ENCODE results near the gene KLHL6.
"Not testable (repeated sequence)": the region's sequence is repeated elsewhere in the genome, so short reads cannot be mapped to it uniquely, and the experiment has no call there.

The KLHL6 gene, protein sequence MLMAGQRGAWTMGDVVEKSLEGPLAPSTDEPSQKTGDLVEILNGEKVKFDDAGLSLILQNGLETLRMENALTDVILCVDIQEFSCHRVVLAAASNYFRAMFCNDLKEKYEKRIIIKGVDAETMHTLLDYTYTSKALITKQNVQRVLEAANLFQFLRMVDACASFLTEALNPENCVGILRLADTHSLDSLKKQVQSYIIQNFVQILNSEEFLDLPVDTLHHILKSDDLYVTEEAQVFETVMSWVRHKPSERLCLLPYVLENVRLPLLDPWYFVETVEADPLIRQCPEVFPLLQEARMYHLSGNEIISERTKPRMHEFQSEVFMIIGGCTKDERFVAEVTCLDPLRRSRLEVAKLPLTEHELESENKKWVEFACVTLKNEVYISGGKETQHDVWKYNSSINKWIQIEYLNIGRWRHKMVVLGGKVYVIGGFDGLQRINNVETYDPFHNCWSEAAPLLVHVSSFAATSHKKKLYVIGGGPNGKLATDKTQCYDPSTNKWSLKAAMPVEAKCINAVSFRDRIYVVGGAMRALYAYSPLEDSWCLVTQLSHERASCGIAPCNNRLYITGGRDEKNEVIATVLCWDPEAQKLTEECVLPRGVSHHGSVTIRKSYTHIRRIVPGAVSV

DNA sequence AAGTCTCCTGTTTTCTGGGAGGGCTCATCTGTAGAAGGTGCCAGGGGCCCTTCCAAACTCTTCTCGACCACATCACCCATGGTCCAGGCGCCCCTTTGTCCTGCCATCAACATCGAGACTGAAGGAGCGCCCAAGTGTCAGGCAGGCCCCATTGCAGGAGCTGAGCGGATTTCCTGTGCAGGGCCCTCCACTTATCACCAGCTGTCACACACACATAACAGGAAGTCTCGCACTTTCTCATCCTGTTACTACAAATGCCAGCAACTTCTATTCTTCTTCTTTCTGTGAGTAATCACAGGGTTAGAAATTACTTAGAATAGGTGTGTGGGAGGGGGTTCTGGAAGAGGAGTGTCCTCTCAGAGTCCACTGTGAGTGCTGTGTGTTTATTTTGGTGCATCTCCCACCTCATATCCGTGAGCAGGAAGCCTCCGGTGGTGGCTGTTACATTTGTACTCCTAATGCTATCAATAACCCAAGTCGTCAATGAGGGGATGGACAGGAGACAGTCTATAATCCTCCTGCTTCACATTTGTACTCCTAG lies at the start of gene KLHL6:
Gene KLHL6 (minus strand): TSS at position 166 of the 541 bp plus-strand sequence. CDS start 53 bp downstream, at position 113.
- DNase-seq: peak; percentile 69

DNA sequence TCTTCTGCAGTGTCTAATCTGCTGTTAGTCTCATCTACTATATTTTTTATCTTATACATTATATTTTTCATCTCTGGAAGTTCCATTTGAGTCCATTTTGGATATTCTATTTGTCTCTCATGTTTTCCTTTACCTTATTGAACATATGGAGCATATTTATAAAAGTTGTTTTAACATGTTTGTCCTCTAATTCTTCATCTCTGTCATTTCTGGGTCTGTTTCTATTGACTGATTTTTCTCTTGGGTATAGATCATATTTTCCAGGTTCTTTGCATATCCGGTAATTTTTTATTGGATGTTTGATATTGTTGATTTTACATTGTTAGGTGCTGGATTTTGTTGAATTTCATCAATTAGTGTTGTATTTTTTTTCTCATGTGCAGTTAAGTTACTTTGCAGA lies 42.5 kb upstream of the KLHL6 start:
- DNase-seq: no peak

DNA sequence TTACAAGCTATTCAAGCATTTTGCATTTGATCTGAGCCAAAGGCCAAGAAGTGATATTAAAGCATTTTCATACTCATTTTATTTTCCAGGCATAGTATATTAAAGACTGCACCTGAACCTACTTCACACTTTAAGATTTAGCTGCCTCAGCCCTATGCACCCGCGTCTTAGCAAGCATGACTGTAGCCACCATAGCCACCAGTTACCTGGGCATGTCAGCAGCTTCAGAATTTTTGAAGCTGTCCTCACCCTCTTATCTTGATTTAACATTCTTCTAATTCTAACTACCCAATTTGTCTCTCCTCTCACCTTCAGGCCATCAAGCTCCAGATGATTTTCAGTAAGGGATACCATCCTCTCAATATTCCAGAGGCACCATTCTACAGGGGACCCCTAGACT lies 39.1 kb upstream of the KLHL6 start:
- DNase-seq: no peak

DNA sequence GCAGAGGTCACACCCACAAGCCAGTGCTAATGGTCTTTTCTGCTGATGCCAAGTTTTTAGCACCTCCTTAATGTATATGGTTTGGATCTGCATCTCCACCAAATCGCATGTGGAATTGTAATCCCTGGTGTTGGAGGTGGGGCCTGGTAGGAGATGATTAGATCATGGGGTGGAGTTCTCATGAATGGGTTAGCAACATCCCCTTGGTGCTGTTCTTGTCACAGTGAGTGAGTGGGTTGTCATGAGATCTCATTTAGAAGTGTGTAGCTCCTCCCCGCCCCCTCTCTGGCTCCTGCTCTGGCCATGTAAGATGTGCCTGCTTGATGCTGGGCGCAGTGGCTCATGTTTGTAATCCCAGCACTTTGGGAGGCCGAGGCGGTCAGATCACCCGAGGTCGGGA lies 37.3 kb upstream of the KLHL6 start:
- no peak for DNase-seq

DNA sequence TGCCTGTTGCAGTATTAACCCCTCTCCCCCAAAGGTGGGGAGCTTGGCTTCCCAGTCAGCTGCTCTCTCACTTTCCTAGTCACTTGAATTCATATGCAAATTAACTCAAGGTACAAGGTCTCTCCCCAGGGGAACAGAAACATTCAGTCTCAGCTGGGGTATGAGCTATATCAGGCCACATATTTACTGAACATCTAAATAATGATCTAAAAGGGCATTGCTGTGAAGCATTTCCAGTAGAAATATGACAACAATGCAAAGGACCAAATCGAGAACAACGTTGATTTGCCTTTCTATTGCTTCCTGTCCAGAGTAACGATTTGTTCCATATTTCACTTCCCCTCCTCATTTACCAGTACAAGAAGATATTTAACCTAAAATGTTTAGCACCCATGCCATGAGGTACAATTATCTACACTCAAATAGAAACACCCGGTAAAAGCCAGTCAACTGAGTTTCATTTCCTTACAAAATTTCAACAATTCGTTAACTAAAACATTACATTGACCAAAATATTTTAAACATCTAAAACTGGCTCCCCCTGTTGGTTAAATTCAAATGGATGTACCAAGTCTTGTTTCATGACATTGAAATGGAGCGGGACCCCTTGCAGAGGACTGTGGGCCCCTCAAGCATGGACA lies 36.5 kb upstream of the KLHL6 start:
- DNase-seq: no peak

DNA sequence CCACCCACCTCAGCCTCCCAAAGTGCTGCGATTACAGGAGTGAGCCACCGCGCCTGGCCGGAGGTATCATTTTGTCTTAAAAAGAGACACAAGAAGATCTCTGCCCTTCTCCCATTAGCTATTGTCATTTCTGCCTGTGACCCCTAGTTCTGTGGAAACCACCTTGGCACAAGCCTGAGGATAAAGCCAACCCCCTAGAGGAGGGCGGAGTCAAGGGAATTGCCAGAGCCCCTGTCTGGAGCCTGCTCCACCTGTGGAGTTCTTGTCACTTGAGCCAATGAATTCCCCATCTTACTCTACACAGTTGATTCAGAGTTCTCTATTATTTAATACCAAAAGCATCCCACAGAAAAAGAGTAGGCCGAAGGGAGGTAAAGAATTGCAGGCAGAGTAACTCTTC lies 34.9 kb upstream of the KLHL6 start:
- DNase-seq: no peak

DNA sequence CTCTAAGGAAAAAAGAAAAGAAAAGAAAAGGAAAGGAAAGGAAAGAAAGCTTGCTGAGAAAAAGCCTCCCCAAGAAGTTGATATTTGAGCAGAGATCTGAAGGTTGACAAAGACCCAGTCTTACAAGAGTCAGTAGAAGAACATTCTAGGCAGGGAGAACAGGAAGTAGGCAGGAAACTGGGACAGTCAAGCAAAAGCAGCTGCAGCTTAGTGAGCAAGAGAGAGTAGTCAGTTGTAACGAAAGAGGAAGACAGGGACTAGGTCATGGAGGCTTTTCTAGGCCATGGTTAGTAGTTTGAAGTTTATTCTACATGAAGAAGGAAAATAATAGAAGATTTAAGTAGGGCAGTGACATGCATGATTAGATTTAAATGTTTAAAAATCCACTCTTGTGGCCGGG lies 31.8 kb upstream of the KLHL6 start:
- DNase-seq: no peak

DNA sequence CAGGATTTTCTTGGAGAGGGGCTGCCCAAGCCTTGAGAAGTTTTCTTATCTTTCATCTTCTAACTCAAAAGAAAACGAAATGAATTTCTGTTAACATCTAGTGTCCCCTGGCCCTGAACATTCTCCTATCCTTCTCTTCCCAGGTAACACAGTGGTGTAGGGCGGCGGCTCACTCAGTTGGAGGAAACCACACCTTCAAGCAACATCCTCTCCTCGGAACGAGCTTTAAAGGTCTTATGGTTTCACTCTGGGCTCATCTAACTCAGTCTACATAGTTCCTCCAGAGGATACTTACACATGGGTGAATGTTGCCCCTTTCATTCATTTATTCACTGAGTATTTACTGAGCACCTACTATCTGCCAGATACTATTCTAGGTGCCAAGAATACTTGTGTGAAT lies 31.0 kb upstream of the KLHL6 start:
- DNase-seq: no peak

DNA sequence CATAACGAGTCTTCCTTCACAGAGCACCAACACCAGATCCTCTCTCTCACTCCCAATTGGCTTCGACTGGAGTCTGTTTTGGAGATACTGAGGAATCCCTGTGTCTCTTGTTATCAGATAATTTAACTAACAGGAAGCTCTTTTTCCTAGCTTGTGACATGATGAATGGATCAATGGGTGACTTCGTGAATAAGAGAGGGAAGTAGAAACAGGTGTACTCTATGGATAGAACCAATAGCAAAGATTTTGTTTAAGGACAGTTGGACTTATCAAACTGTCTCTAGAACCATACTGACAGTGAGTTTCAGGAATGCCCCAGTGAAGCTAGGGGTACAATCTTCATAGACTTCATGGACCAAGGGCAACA lies 29.4 kb upstream of the KLHL6 start:
- no peak for DNase-seq

DNA sequence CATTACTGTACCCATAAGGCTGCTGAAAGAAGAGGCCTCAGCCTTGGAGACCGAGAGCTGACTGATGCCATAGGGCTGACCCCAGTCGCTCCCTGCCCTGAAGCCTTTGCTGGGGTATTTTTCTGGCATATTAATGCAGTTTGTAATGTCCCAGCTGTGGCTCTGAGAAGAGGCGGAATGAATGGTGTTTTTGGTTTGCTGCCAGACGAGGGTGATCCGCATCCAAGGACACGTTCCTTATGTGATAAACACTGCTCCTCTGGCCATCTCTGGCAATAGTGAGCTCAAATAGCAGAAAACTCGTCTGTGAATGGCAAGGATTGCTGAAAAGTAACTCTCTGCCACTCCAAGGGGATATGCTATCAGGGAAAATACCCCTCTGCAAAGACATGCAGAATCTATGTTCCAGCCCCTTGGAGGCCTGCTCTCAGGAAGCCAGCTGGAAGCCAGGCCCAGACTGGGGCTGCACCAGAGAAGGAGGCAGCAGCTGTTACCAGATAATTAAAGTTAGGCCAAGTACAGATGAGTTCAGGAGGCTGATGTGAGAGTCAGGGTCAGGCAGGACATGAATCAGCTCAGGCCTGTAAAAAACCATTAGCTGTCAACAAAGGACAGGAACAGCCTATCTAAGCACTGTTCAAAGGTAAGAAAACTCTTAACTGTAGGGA lies 28.9 kb upstream of the KLHL6 start:
- no peak for DNase-seq

DNA sequence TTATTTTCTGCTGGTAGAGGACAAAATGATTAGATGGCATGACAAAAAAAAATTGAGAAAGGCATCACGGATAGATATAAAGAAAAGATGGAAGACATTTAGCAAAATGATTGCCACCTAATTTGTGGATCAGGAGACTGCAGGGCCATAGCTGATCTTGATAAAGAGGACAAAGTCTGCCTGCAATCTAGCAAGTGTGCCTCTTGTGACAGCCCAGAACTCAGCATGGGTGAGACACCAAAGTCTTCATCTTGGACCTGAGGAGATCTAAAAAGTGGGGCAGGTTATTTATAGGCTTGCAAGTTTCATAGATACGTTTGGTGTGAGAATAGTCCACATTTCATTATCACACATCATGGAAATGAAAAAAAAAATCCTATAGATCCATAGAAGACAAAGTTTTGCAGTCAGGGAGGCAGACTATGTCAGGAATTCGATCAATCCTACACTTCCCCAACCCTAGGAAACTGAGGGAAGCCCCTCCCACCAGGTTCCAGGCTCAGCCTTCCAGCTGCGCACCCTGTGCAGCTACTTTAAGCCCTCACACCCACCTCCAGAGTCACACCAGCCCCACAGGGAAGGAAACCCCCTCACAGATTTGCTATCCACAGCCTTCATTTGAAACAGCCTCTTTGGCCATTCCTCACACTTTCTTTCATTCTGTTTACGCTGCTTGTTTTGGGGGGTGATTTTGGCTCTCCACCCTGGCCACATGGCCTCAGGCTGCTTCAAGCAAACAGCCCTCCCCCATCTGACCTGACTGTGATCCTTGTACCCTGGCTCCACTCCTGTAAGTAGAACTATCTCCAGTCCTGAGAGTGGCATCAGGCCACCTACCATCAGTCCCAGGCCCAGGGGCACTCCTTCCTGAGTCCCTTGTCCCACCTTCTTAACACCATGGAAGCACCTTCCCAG lies 28.1 kb upstream of the KLHL6 start:
- DNase-seq: no peak

DNA sequence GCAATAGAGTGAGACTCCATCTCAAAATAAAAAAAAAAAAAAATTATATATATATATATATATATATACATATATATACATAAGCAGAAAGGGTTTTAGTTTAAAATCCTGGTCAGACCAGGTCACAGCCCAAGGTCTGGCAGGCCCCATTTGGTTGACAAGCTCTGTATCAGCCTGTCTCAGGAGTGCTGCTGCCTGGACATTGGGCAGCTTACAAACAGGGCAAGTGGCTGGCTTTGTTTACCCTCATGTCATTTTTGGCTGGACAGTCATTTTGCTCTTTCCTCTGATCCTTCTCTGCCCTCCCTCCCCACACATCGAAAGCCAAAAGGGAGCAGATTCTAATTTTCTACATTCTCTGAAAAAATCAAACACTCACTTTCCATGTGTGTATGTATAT lies 26.7 kb upstream of the KLHL6 start:
- DNase-seq: no peak

DNA sequence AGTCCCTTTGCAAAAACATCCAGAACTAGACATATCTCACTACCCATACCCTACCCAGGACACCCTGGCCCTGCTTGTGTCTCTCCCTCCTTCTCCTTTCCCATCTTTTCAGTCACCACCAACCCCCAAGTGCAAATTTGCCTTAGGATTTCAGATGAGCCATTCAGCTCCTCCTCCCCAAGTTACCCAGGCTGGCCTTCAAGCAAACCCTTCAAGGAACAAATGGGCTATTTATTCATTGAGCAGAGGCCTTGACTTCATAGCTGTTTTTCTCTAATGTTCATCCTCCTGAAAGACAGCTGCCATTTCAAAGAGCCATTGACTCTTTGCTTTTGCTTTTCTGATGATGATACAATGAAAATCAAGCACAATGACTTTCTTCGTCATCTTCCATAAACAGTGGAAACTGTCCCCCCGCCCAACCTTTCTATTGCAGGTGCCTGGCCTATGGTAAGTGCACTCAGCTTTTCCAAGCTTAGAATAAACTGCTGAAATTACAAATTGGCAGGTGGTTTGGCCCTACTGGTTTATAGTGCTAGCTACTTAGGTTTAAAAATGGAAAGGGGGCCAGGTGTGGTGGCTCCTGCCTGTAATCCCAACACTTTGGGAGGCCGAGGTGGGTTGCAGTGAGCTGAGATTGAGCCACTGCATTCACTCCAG lies 26.1 kb upstream of the KLHL6 start:
- DNase-seq: no peak

DNA sequence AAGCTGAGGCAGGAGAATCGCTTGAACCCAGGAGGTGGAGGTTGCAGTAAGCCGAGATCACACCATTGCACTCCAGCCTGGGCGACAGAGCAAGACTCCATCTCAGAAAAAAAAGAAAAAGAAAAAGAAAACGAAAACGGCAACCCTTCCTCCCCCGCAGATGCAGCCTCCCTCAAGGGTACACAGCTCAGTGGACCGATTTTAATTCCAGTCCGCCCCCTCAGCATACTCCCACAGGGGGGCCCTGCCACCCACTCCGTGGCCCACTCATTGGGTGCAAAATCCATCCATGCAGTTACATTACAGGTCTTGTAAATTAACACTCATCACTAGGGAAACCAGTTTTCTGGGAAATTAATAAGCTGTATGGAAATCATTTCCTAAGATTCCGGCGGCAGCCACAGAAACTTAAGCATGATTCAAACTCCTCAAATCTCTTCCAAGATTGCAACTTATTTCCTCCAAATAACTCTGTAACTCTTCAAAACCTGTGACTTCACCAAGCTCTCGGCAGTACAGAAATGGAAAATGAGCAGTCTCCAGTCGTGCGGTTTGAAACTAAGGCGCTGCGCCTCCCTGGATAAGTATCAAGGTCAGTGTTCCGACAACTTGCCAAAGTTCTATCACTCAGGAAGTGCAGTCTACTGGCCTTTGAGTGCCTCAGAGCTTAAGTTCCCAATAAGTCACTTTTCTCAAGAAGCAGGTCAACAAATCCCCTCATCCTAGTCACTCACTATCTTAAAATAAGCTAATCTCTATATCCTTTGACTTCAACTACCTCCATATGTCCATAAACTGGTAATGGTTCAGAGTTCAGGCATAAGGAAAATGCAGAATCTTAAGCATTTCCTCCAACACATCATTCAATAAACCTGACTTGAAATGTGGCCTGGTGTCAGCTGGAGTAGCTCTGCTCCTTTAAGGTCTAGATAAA lies 24.7 kb upstream of the KLHL6 start:
- DNase-seq: no peak

DNA sequence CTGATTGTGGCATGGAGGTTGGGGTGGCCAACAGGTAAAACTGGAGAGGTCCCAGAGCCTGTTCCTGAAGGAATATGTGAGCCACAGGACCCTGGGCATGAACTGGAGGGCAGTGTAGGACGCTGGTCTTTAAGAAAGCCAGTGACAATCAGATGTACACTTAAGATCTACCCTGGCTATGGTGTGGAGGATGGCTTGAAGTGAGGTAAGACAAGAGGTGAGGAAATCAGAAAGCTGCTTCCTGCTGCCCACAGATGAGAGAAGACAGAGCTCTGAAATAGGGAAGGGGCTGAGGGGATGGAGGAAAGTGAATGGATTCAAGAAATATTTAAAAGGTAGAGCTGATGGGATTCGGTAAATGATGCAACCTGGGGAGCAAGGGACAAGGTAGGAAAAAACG lies 22.7 kb upstream of the KLHL6 start:
- DNase-seq: no peak

DNA sequence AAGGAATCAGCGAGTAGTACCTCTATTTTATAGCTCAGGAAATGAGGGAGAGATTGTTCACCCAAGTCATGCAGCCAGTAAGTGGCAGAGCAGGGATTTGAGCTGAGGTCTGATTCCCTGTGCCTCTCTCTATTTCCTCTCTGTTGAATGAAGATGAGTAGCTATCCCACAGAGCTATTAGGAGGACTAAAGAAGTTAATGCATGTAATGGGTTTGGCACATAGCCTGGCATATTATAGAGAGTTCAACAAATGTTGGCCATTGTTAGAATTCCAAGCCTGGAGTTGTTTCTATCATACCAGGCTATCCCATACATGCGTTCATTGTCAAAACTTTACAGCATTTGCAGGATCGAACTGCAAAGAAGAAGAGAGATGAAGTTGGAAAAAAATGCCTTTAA lies 21.8 kb upstream of the KLHL6 start:
- DNase-seq: no peak

DNA sequence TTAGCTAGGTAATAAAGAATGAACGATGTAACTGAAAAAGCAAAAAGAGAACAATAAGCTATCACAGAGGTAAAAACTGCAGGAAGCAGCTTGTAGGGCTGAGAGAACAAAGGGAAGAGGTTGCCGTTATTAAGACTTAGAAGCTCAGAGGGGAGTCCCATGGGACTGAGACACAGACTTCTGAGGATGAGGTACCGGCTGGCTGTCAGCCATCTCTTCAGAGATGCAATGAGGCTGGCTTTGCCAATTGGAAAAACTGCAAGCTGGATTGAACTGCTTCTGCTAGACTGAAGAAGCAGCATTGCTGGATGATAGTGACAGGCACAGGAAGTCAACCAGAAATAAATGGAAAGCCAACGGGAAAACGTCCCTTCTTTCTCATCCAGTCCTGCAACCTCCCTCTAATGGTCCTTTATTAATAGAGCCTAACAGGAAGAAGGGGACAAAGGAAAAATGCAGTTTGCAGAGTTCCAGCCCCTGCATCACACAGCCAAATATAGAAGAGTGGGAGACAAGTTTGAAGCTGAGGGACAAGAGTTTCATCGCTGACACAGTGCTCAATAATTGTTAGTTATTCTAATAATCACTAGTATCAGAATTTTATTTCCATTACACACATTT lies 21.1 kb upstream of the KLHL6 start:
- no peak for DNase-seq

DNA sequence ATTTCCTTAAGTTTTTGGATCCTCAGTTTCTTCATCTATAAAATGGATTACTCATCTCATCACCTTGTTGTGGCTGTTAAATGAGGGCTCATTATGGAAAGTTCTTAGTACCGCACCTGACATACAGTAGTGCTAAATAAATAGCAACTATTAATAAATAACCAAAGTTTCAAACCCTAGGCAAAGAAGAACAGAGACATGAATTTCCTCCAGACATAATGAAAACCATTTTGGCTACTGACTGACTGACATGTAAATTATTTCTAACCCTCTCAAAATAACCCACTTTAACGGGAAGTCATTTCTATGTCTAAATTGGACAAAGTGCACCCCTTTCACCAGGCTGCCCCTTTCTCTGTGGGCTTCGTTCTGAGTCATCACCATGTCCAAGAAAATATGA lies 17.4 kb upstream of the KLHL6 start:
- DNase-seq: no peak

DNA sequence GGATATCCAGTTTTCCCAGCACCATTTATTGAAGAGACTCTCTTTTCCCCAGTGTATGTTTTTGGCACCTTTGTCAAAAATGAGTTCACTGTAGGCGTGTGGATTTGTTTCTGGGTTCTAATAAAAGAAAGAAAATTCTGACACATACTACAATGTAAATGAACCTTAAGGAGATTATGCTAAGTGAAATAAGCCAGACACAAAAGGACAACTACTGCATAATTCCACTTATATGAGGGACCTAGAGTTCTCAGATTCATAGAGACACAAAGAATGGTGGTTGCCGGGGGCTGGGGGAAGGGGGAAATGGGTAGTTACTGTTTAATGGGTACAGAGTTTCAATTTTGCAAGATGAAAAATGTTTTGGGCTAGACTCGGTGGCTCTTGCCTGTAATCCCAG lies 14.7 kb upstream of the KLHL6 start:
- DNase-seq: not testable (repeated sequence)

DNA sequence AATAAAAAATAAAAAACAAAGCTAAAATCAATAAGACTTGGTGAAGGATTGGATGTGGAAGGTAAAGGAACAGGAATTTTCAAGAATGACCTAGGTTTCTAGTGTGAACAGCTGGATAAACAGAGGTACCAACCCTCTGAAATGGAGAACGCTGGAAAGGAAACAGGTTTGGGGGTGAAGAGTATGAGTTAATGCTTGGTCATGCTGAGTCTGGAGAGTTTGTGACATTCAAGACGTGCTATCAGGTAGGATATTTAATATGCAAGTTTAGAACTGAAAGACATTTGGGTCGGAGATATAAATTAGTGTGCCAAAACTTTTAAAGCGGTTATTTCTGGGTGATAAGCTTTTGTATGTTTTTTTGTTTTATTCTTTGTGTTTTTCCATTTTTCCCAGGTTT lies 11.4 kb upstream of the KLHL6 start:
- no peak for DNase-seq

Data from activated CD4-positive, CD25-positive, alpha-beta regulatory T cell treated with anti-CD3 and anti-CD28 coated beads, Interleukin-2, amount 50 U/mL, for 72 hours (primary cell).